GM21717 (cell line): Measurements from ENCODE around the gene RGS3.

Experiments used
- ATAC-seq: cut with Tn5 transposase; IDR thresholded peaks from one replicate; pipeline ENCODE4 v1.9.1; 2021; ENCODE audit warnings: mild to moderate bottlenecking, moderate library complexity; ENCODE audit not compliant: unreplicated experiment

Gene RGS3

GRCh38 chr9:113509463-113509862 lies 45.9 kb downstream of the RGS3 start:
- no peak for ATAC-seq

DNA sequence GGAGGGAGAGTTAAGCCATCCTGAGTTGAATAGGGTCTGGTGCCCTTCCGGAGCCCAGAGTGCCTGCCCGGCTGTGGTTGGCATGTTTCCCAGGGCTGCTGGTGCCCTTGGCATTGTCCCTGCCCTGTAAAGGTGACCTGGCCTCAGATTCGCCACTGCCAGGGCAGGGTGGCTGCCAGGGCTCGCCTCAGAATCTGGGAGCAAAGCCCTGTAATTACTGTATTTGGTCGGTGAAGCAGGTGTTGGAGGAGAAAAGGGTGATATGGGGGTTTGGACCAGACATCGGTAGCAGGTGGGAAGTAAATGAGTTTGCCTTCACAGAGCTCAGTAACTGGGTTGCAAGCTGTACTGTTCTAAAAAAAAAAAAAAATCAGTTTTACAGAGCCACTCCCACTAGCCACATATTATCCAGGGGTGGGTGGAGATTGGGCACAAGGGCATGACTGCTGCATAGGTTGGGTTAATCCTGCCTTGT lies 47.6 kb downstream of the RGS3 start:
- ATAC-seq: no peak

GRCh38 chr9:113511856-113512761 lies 48.6 kb downstream of the RGS3 start:
- peak; percentile 39 for ATAC-seq

- no peak for ATAC-seq
These were observed 49.6 kb downstream of the RGS3 start for GRCh38 chr9:113513111-113513510.

GRCh38 chr9:113513536-113513935 lies 50.0 kb downstream of the RGS3 start:
- ATAC-seq: no peak

GRCh38 chr9:113514061-113514460 lies 50.5 kb downstream of the RGS3 start:
- ATAC-seq: no peak

- ATAC-seq: no peak
These were observed 51.2 kb downstream of the RGS3 start for GRCh38 chr9:113514748-113515147.

DNA sequence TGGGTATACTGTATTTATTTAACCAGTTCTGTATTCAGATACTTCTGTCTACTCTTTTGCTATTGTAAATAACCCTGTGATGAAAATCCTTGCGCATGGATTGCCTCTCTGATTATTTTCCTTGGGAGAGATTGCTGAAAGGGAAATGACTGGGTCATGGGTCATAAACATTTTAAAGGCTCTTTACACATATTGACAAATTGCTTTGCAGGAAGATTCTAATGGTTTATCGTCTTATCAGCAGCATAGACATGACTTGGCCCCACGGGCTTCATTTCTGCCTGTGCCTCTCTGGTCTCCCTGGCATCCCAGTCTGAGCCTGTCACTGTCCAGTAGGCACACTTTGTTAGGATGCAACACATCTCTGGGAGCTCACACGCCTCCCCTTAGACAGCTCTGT lies 52.3 kb downstream of the RGS3 start:
- no peak for ATAC-seq

DNA sequence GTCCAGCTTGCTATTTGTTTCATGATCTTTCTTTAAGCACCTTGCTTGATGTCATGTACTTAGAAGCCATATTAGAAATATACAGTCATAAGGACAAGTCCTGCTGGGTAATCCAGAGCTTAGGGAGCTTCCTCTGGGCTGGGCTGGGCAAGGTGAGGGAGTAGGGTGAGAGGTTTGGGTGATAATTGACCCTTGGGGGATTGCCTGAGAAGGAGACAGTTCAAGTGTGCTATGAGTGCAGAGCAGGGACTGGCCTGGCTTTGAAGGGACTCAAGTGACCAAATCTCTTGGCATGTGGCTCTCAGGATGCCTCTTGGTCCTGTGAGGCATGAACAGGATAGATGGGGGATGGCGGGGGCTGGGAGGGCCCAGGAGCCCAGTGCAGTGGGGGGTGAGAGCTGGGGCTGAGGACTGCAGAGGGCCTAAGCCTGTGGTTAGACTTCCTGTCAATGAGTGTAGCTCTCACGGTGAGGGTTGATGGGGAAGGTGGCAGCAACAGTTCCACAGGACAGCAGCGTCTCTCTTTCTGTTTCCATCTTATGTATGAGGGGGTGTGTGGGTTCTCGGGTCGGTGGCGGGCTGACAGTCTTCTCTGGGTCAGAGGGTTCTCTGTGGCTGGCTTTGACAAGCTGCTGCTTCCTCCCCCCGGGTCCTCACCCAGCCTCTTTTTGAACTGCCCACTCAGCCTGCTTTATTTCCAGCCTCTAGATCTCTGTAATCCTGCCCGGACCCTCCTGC lies 53.5 kb downstream of the RGS3 start:
- ATAC-seq: peak; percentile 95

DNA sequence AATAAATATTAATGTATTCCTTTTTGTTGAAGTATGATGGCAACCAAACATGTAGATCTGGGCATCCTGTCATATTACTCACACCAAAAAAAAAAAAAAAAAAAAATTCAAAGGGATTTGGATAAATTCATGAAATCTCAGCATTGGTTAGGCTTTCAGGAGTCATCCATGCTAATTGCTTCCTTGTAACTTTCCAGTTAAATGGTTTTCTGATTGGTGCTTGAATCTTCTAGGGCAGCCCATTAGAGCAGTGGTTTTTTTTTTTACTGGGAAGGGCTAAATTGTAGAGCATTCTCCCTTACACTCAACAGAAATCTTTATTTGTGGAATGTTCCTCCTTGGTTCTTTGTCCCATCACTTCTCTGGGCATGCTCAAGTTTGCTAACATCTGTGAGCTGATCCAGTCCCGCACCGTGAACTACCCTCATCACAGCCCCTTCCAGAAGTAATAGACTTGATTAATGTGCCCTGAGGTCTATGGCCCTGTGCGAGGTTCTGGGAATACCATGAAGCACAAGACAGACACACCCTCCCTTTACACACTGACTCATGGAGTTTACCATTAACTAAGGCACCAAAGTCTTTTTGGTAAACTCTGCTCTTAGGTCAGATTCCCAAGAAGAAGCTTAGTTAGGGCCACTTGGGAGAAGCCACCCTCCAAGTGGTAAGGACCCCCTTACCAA lies 56.0 kb downstream of the RGS3 start:
- ATAC-seq: no peak

DNA sequence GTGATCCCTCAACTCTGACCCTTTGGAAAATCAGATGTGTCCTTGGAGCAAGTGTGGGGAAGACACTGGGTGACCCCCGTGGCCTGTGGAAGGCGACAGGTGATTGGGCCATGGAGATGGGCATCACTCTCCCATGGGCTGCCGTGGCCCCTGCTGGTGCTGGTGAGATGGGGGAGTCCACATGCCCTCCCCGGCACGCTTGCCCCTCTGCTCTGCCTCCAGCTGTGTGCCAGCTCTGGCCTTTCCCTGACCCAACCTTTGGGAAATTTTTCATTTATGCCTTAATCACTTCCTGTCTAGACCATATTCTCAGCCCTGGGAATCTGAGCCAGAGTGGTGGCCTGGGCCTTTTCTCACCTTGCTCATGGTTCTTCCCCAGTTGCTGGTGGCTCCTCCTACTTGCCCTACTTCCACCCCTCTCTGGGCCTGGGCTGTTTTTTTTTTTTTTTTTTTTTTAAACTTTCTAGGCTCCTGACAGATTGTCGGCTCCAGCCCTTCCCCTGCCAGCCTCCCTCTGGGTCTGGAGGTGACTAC lies 56.6 kb downstream of the RGS3 start:
- no peak for ATAC-seq

DNA sequence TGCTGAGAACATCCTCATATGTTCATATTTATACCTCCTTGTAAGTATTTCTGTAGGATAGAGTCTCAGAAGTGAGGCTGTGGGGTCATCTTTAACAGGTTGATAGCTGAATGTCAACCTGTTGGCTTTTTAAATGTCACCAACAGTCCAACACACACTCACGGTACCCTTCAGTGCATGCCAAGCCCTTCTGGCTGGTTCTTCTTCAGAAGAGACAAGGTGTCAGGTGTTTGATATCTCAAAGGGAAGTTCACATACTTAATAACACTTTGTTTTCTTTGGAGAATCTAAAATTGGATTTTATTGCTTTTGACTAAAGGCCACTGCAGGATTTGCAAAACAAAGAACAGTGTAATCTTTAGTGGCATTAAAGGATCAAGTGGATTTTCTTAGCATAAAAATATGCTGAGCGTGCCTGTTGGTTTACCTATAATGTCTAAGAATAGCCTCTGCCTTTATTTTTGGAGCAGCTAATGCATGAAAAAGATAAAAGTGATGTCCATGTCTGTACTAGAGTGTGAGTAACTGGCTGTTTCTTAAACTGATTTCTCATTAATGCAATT lies 58.2 kb downstream of the RGS3 start:
- no peak for ATAC-seq

- ATAC-seq: no peak
These were observed 58.9 kb downstream of the RGS3 start for GRCh38 chr9:113522419-113522818.

DNA sequence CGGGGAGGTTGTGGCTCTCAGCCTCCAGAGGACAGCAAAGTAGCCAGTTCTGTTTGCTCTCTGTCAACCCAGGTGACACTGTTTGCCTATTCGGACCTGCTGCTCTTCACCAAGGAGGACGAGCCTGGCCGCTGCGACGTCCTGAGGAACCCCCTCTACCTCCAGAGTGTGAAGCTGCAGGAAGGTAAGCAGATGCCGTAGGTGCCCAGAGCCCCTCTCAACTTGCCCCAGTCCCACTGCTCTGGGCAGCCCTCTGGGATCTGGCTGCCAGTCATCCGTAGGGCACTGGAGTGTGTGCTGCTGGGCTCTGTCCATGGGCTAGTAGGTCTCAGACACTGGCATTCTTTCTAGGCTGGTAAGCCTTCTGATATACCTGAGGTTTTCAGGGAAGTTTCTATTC lies 59.3 kb downstream of the RGS3 start:
- peak; percentile 0 for ATAC-seq

DNA sequence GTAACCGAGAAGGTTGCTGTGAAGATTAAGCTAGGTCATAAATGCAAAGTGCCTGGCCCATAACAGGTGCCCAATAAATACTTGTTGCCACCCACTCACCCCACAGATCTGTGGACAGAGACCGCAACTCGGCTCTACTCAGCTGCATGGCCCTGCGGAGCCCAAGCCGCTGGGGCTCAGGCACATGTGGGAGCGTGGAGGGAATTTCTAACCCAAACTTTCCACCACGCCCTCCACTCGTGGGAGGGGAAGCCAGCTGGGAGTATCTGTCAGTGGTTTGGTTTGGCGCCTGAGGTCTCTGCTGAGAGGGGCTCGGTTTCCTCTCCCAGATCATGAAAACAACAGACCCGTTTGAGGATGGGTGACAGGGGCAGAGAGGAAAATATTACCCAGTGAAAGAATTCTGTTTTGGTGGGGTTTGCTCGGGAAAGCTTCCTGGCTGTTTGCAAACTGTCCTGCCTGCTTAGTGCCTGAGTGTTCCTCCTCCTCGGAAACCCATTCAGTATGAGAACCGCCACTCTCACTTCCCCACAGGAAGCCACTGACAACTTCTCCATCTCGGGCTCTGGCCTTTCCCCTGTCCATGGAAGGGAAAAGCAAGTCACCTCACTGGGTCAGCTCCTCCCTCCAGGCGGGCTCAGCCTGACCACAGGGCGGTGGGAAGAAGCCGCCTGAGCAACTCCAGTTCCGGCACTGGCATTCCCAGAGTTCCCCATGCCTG lies 60.1 kb downstream of the RGS3 start:
- peak; percentile 87 for ATAC-seq

DNA sequence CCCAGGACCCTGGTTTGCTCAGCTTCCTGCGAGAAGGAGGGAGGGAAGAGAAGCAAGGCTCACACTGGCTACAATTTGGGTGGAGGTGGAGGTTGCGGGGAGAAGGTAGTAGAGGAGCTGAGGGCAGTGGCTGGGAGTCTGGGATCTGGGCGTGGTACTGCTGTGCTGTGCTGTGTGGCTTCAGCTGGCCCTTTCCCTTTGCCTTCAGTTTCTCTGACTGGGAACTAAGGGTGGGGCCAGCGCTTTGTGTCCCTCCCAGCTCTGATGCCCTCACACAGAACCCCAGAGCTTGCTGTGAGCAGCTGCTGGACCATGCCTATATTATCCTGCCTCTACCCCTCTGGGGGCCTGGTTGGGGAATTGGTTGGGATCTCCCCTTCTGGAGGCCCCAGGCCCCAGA lies 60.9 kb downstream of the RGS3 start:
- ATAC-seq: no peak

DNA sequence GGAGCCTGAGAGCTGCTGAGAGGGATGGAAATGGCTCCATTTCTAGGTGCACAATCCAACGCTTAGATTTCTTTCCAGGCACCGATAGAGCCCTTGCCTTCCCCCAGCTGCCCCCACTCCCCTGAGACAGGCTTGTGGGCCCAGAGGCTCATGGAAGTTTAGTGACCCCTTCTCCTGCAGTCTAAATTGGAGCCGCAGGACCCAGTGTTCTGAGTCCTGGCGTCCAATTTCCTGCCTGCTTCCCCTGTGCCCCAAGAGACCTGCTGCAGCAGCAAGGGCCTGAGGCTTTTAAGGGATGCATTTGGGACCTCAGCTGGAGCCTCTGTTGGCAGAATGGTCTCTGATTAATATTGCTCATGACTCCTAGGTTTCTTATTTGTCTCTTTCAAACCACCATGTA lies 61.7 kb downstream of the RGS3 start:
- no peak for ATAC-seq

DNA sequence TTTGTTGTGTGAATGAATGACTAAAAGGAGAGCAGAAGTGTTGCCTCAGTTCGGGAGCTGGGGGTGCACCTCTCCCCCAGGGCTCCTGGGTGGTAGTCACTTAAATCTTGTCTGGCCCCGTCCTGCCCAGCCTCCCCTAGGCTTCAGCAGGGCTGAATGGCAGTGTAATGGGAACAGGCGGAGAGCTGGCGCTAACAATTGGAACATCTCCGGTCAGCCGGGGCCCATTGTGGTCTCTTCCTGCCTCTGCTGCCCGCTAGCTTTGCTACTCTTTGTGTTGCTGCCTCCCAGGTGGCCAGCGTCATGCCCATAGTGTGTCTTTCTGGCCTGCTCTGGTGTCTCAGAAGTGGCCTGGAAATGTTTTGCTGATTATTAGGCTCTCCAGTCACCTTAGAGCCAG lies 62.3 kb downstream of the RGS3 start:
- ATAC-seq: no peak

DNA sequence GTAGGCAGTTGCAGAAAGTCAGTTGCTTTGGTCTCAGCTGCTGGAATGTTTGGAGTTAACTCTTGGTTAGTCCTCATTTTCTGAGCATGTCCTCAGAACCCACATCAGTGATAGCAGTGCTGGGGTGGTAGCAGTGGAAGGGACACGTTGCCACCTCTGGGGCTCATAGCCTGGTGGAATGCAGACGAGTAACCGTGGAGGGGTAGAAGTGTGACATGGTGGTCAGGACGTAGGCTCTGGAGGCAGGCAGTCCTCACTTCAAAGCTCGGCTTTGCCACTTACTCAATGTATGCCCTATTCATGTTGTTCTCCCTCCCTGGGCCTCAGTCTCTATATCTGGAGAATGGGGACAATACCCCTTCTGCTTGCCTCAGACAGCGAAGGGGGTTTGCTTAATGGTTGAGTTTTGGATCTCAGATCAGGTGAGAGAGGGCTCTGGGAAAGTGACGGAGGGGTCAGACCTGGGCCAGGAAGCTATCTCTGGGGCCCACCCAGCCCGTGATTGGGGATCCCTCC lies 62.8 kb downstream of the RGS3 start:
- no peak for ATAC-seq

DNA sequence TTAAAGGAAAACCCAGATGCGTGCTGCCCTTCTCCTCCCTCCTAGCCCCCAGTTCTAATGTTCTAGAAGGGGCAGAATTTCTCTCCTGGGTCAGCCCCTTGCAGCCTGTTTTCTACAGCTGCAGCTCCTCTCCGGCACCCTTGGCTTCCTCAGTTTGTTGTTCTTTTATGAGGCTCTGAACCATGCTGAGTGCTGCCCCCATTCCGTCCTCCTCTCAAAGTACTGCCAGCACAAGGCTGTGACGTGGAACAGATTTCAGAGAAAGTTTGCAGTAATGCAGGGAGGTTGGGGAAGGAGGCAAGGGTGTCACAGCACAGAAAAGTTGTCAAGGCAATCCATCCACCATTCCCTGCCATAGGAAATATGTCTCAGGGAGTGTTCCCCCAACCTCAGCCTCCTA lies 63.3 kb downstream of the RGS3 start:
- no peak for ATAC-seq
